ENCODE measurements around the gene ACSL3. TPM values are rescaled to one million over a fixed set of nuclear protein-coding genes. Genes with fewer than 3 reads are reported as not detected.

ACSL3 gene
- total and polyA plus RNA-seq, 2 donors from 2014 or later, result 33.6 to 58.8 TPM

DNA sequence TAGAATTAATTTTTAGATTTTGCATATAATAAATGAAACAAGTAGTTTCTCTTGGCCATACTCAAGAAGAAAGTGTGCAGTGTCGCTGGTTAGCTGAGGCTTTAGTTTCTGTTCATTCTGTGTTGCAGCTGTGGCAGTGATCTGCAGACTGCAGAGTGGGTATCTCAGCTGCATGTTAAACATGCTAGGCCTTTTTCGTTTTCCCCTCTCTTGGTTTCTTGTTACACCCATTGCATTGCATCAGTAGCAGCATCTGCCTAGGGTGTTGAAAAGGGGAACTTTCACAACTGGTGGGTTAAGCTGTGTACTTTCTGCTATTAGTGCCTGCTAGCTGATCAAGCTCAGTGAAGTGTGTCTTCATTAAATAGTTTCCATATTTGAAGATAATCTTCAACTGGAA is 51.3 kb downstream of the ACSL3 start:
- no peaks in the 10 kb centered on the region for H3K27me3 ChIP-seq (ENCODE audit: control insufficient read depth, insufficient read depth, low read length)
- H3K4me3 ChIP-seq (ENCODE audit: low read length in 3 of 3), result no peak overlapping the region
- DNase-seq (no peak), FAIRE-seq (no peak)
- H3K4me1 ChIP-seq (ENCODE audit: control insufficient read depth in 2 of 3, insufficient read depth in 2 of 3, low read depth in 1 of 3, low read length in 3 of 3), result peaks cover 0 to 4% (median 0%) of the 10 kb centered on the region in 3 donors
- intact Hi-C loops (cut with DNase I), result no loop called here
- TF ChIP-seq, protein P1, sequence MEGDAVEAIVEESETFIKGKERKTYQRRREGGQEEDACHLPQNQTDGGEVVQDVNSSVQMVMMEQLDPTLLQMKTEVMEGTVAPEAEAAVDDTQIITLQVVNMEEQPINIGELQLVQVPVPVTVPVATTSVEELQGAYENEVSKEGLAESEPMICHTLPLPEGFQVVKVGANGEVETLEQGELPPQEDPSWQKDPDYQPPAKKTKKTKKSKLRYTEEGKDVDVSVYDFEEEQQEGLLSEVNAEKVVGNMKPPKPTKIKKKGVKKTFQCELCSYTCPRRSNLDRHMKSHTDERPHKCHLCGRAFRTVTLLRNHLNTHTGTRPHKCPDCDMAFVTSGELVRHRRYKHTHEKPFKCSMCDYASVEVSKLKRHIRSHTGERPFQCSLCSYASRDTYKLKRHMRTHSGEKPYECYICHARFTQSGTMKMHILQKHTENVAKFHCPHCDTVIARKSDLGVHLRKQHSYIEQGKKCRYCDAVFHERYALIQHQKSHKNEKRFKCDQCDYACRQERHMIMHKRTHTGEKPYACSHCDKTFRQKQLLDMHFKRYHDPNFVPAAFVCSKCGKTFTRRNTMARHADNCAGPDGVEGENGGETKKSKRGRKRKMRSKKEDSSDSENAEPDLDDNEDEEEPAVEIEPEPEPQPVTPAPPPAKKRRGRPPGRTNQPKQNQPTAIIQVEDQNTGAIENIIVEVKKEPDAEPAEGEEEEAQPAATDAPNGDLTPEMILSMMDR (IDR thresholded peaks at IDR 0.05; ENCODE audit: borderline replicate concordance, extremely low read depth, insufficient read depth), result no peak
- H3K9ac ChIP-seq (ENCODE audit: low read length in 3 of 3), result no peak overlapping the region
- peaks cover 0 to 11% (median 3%) of the 10 kb centered on the region in 3 donors for H3K36me3 ChIP-seq (ENCODE audit: control insufficient read depth in 2 of 3, insufficient read depth in 3 of 3, low read length in 3 of 3)
- no peak overlapping the region for H3K27ac ChIP-seq (ENCODE audit: low read depth in 2 of 2, low read length in 2 of 2)
- H3K9me3 ChIP-seq (ENCODE audit: control insufficient read depth in 2 of 3, insufficient read depth in 1 of 3, low read length in 3 of 3), result no peaks in the 10 kb centered on the region

DNA sequence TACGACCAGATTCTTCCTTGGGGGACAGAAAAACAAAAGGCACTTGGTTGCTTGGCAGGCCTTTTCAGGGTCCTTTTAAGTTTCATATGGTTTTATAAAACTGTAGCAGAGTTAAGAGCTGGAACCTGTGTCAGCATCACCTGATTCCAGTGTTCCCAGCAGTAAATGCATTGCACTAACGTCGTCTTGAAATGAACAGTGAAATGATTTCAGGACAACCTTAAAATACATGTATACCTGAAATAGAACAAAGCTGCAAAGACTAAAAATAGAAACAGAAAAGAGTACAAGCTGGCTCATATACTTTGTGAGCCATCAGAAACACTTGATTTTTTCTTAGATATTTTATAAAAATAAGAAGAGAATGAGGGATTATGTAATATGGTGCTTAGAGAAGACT is 51.9 kb downstream of the ACSL3 start:
- H3K9ac ChIP-seq (ENCODE audit: low read length in 3 of 3), result no peak overlapping the region
- H3K27me3 ChIP-seq (ENCODE audit: control insufficient read depth, insufficient read depth, low read length), result no peaks in the 10 kb centered on the region
- peaks cover 0 to 4% (median 0%) of the 10 kb centered on the region in 3 donors for H3K4me1 ChIP-seq (ENCODE audit: control insufficient read depth in 2 of 3, insufficient read depth in 2 of 3, low read depth in 1 of 3, low read length in 3 of 3)
- no peak for DNase-seq
- H3K27ac ChIP-seq (ENCODE audit: low read depth in 2 of 2, low read length in 2 of 2), result no peak overlapping the region
- H3K36me3 ChIP-seq (ENCODE audit: control insufficient read depth in 2 of 3, insufficient read depth in 3 of 3, low read length in 3 of 3), result peaks cover 0 to 11% (median 3%) of the 10 kb centered on the region in 3 donors
- H3K4me3 ChIP-seq (ENCODE audit: low read length in 3 of 3), result no peak overlapping the region
- no peaks in the 10 kb centered on the region for H3K9me3 ChIP-seq (ENCODE audit: control insufficient read depth in 2 of 3, insufficient read depth in 1 of 3, low read length in 3 of 3)
- no peak for FAIRE-seq
- TF ChIP-seq, protein P1 (IDR thresholded peaks at IDR 0.05; ENCODE audit: borderline replicate concordance, extremely low read depth, insufficient read depth), result no peak
- intact Hi-C loops (cut with DNase I), result no loop called here

DNA sequence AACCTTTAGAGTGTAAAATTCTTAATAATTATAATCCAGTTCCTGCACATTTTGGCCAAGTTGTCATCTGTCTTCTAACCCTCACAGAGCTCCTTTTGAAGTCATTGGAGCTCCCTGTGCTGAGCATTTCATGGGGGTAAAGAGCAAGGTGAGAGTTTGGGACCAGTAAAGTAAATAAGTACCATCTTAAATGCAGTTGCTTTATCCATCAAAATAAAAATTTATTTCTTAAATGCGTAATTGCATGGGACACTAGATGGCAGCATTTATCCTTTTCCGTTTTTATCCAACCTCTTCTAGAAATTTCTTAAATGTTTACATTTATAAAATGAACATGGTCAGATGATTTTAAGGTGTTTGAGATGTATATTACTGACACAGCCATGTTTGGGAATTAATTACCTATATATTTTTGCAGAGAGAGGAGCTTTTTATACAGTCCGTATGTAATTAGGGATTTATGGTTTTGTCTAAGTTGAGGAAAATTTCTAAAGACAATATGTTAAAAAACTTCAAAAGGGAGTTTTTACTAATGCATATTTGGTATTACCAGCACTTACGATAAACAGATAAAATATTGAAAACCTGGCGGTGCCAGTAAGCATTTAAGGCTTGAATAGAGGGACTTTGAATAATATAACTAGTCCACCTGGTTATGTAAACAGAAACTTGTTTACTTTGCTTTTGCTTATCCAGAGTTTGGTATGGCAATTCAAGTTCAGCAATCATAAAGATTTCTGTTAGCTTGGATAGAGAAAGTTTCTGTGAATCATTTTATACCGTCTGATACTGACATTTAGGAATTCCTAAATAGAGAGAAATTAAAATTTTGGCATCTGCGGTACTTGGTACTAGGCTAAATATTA is 54.5 kb downstream of the ACSL3 start:
- no peak overlapping the region for H3K9ac ChIP-seq (ENCODE audit: low read length in 3 of 3)
- no peak overlapping the region for H3K27ac ChIP-seq (ENCODE audit: low read depth in 2 of 2, low read length in 2 of 2)
- peaks cover 6 to 9% (median 7%) of the 10 kb centered on the region in 3 donors for H3K36me3 ChIP-seq (ENCODE audit: control insufficient read depth in 2 of 3, insufficient read depth in 3 of 3, low read length in 3 of 3)
- H3K9me3 ChIP-seq (ENCODE audit: control insufficient read depth in 2 of 3, insufficient read depth in 1 of 3, low read length in 3 of 3), result no peaks in the 10 kb centered on the region
- DNase-seq, result peak in 1 of 5 donors; percentile 24
- H3K4me3 ChIP-seq (ENCODE audit: low read length in 3 of 3), result no peak overlapping the region
- intact Hi-C loops (cut with DNase I), result no loop called here
- peaks cover 0 to 4% (median 0%) of the 10 kb centered on the region in 3 donors for H3K4me1 ChIP-seq (ENCODE audit: control insufficient read depth in 2 of 3, insufficient read depth in 2 of 3, low read depth in 1 of 3, low read length in 3 of 3)
- TF ChIP-seq, protein P1 (IDR thresholded peaks at IDR 0.05; ENCODE audit: borderline replicate concordance, extremely low read depth, insufficient read depth), result peak; percentile 19
- peak; percentile 61 for FAIRE-seq
- H3K27me3 ChIP-seq (ENCODE audit: control insufficient read depth, insufficient read depth, low read length), result no peaks in the 10 kb centered on the region
